ENCODE data around the gene PNMA3. TPM values are rescaled to one million over a fixed set of nuclear protein-coding genes. Genes with fewer than 3 reads are reported as not detected.
"Not testable (repeated sequence)": the region's sequence is repeated elsewhere in the genome, so short reads cannot be mapped to it uniquely, and the experiment has no call there.

PNMA3 gene
- total RNA-seq = 1 to 10 TPM; 1.2 to 1.4 TPM

GRCh38 chrX:153055871-153056749 is at the start of gene PNMA3:
Gene PNMA3, plus strand, starts transcription at chrX:153056470. Its CDS starts 586 bp downstream, at chrX:153057056.
- Mint-ChIP-seq H3K36me3 (no peaks in the 10 kb centered on the region), H3K9me3 (no peaks in the 10 kb centered on the region), H3K27ac (no peak within 1 kb of the TSS), H3K27me3 (no peaks in the 10 kb centered on the region), H3K4me1 (ENCODE audit: low read depth) (no peaks in the 10 kb centered on the region), H3K4me3 (no peak within 1 kb of the TSS)
- CTCF ChIA-PET = no interaction called here
- no peak for DNase-seq
- intact Hi-C loops (cut with micrococcal nuclease) = no loop called here
- POLR2A ChIA-PET = no interaction called here

- H3K4me3 Mint-ChIP-seq; intact Hi-C loops (cut with micrococcal nuclease); CTCF ChIA-PET; POLR2A ChIA-PET; H3K9me3 Mint-ChIP-seq; H3K36me3 Mint-ChIP-seq; H3K27me3 Mint-ChIP-seq; H3K27ac Mint-ChIP-seq; DNase-seq: not testable (repeated sequence)
- peaks cover 12% of the 10 kb centered on the region for H3K4me1 Mint-ChIP-seq (ENCODE audit: low read depth)
These were observed 39.1 kb upstream of the PNMA3 start for GRCh38 chrX:153017174-153017573.

- H3K4me3 Mint-ChIP-seq = no peak overlapping the region
- CTCF ChIA-PET = interaction anchor here (1.4 kb wide), 1 partner anchor 13 kb away, joined by 3 read pairs; no protein-coding TSS in a partner anchor
- no peaks in the 10 kb centered on the region for H3K27me3 Mint-ChIP-seq
- peak overlapping the region; percentile 23 for H3K27ac Mint-ChIP-seq
- POLR2A ChIA-PET = no interaction called here
- H3K9me3 Mint-ChIP-seq = peaks cover 2% of the 10 kb centered on the region
- intact Hi-C loops (cut with micrococcal nuclease) = no loop called here
- DNase-seq = no peak
- no peaks in the 10 kb centered on the region for H3K36me3 Mint-ChIP-seq
- peaks cover 12% of the 10 kb centered on the region for H3K4me1 Mint-ChIP-seq (ENCODE audit: low read depth)
These were observed 37.1 kb upstream of the PNMA3 start for GRCh38 chrX:153019166-153019565.

- CTCF ChIA-PET; H3K4me1 Mint-ChIP-seq (ENCODE audit: low read depth); H3K4me3 Mint-ChIP-seq; H3K9me3 Mint-ChIP-seq; H3K27ac Mint-ChIP-seq; intact Hi-C loops (cut with micrococcal nuclease); H3K36me3 Mint-ChIP-seq; H3K27me3 Mint-ChIP-seq; DNase-seq; POLR2A ChIA-PET: not testable (repeated sequence)
These were observed 29.8 kb upstream of the PNMA3 start for GRCh38 chrX:153026501-153026900.

- intact Hi-C loops (cut with micrococcal nuclease); H3K9me3 Mint-ChIP-seq; H3K36me3 Mint-ChIP-seq; H3K27ac Mint-ChIP-seq; DNase-seq; CTCF ChIA-PET; H3K4me3 Mint-ChIP-seq; H3K27me3 Mint-ChIP-seq; POLR2A ChIA-PET; H3K4me1 Mint-ChIP-seq (ENCODE audit: low read depth): not testable (repeated sequence)
These were observed 27.8 kb upstream of the PNMA3 start for GRCh38 chrX:153028487-153028886.

- Mint-ChIP-seq H3K27ac (no peak overlapping the region), H3K27me3 (no peaks in the 10 kb centered on the region), H3K9me3 (no peaks in the 10 kb centered on the region), H3K36me3 (no peaks in the 10 kb centered on the region), H3K4me1 (ENCODE audit: low read depth) (peaks cover 9% of the 10 kb centered on the region), H3K4me3 (no peak overlapping the region)
- DNase-seq = no peak
- CTCF ChIA-PET = interaction anchor here (1.0 kb wide), 1 partner anchor 87 kb away, joined by 4 read pairs; no protein-coding TSS in a partner anchor
- POLR2A ChIA-PET = no interaction called here
- intact Hi-C loops (cut with micrococcal nuclease) = no loop called here
These were observed 27.1 kb upstream of the PNMA3 start for GRCh38 chrX:153029162-153029561.

- Mint-ChIP-seq H3K4me1 (ENCODE audit: low read depth) (peaks cover 9% of the 10 kb centered on the region), H3K9me3 (no peaks in the 10 kb centered on the region), H3K27ac (no peak overlapping the region), H3K27me3 (no peaks in the 10 kb centered on the region), H3K4me3 (no peak overlapping the region), H3K36me3 (no peaks in the 10 kb centered on the region)
- intact Hi-C loops (cut with micrococcal nuclease) = loop anchor here (5.0 to 10.0 kb wide), 3 partner anchors 88 to 635 kb away; no protein-coding TSS in a partner anchor
- DNase-seq = no peak
- ChIA-PET CTCF (interaction anchor here (1.0 kb wide), 1 partner anchor 88 kb away, joined by 4 read pairs; no protein-coding TSS in a partner anchor), POLR2A (no interaction called here)
These were observed 26.4 kb upstream of the PNMA3 start for GRCh38 chrX:153029875-153030274.

- ChIA-PET POLR2A (no interaction called here), CTCF (interaction anchor here (2.4 kb wide), 1 partner anchor 631 kb away, joined by 9 read pairs; no protein-coding TSS in a partner anchor)
- intact Hi-C loops (cut with micrococcal nuclease) = loop anchor here (5.0 to 10.0 kb wide), 3 partner anchors 88 to 634 kb away; no protein-coding TSS in a partner anchor
- H3K36me3 Mint-ChIP-seq = no peaks in the 10 kb centered on the region
- no peak for DNase-seq
- no peaks in the 10 kb centered on the region for H3K9me3 Mint-ChIP-seq
- H3K4me3 Mint-ChIP-seq = no peak overlapping the region
- H3K27me3 Mint-ChIP-seq = no peaks in the 10 kb centered on the region
- peaks cover 9% of the 10 kb centered on the region for H3K4me1 Mint-ChIP-seq (ENCODE audit: low read depth)
- H3K27ac Mint-ChIP-seq = no peak overlapping the region
These were observed 25.5 kb upstream of the PNMA3 start for GRCh38 chrX:153030801-153031200.

GRCh38 chrX:153032397-153033118 is 23.7 kb upstream of the PNMA3 start:
- peak; percentile 81 for DNase-seq
- ChIA-PET CTCF (interaction anchor here (0.7 to 2.4 kb wide), 11 partner anchors 12 to 629 kb away, joined by 3 to 13 read pairs (median 6); partner anchors contain the start of gene HAUS7), POLR2A (interaction anchor here (1.1 kb wide), 1 partner anchor 91 kb away, joined by 5 read pairs; no protein-coding TSS in a partner anchor)
- H3K4me1 Mint-ChIP-seq (ENCODE audit: low read depth) = peaks cover 9% of the 10 kb centered on the region
- no peaks in the 10 kb centered on the region for H3K36me3 Mint-ChIP-seq
- H3K27ac Mint-ChIP-seq = peak overlapping the region; percentile 92
- H3K4me3 Mint-ChIP-seq = peak overlapping the region; percentile 81
- intact Hi-C loops (cut with micrococcal nuclease) = loop anchor here (1.0 to 10.0 kb wide), 4 partner anchors 74 to 632 kb away; no protein-coding TSS in a partner anchor
- H3K9me3 Mint-ChIP-seq = no peaks in the 10 kb centered on the region
- no peaks in the 10 kb centered on the region for H3K27me3 Mint-ChIP-seq

- ChIA-PET CTCF (no interaction called here), POLR2A (no interaction called here)
- H3K4me1 Mint-ChIP-seq (ENCODE audit: low read depth) = no peaks in the 10 kb centered on the region
- intact Hi-C loops (cut with micrococcal nuclease) = no loop called here
- peaks cover 25% of the 10 kb centered on the region for H3K36me3 Mint-ChIP-seq
- H3K27me3 Mint-ChIP-seq = no peaks in the 10 kb centered on the region
- H3K4me3 Mint-ChIP-seq = no peak overlapping the region
- no peak overlapping the region for H3K27ac Mint-ChIP-seq
- no peak for DNase-seq
- peaks cover 12% of the 10 kb centered on the region for H3K9me3 Mint-ChIP-seq
These were observed 7.2 kb upstream of the PNMA3 start for GRCh38 chrX:153049093-153049492.

GRCh38 chrX:153052534-153052933 is 3.7 kb upstream of the PNMA3 start:
- Mint-ChIP-seq H3K4me1 (ENCODE audit: low read depth) (no peaks in the 10 kb centered on the region), H3K27ac (no peak overlapping the region), H3K9me3 (peaks cover 12% of the 10 kb centered on the region), H3K4me3 (no peak overlapping the region), H3K36me3 (peaks cover 24% of the 10 kb centered on the region), H3K27me3 (no peaks in the 10 kb centered on the region)
- intact Hi-C loops (cut with micrococcal nuclease) = no loop called here
- no peak for DNase-seq
- ChIA-PET POLR2A (no interaction called here), CTCF (interaction anchor here (0.5 kb wide), 1 partner anchor 10 kb away, joined by 3 read pairs; no protein-coding TSS in a partner anchor)

- intact Hi-C loops (cut with micrococcal nuclease) = no loop called here
- no peaks in the 10 kb centered on the region for H3K4me1 Mint-ChIP-seq (ENCODE audit: low read depth)
- POLR2A ChIA-PET = no interaction called here
- DNase-seq = no peak
- no peak overlapping the region for H3K27ac Mint-ChIP-seq
- H3K27me3 Mint-ChIP-seq = no peaks in the 10 kb centered on the region
- no peak overlapping the region for H3K4me3 Mint-ChIP-seq
- no peaks in the 10 kb centered on the region for H3K9me3 Mint-ChIP-seq
- CTCF ChIA-PET = no interaction called here
- no peaks in the 10 kb centered on the region for H3K36me3 Mint-ChIP-seq
These were observed 1.0 kb downstream of the PNMA3 start for GRCh38 chrX:153057281-153057680.
